ENCODE results near the gene ITM2A. TPM values are rescaled to one million over a fixed set of nuclear protein-coding genes. Genes with fewer than 3 reads are reported as not detected.

ITM2A gene
- 100 to 1,000 TPM in 1 of 2 experiments, 10 to 100 TPM in 1; 93.9 to 160 TPM for total RNA-seq

- CTCF ChIA-PET, result no interaction called here
- Mint-ChIP-seq H3K4me3 (peak within 1 kb of the TSS; percentile 100), H3K27ac (peak within 1 kb of the TSS; percentile 87), H3K36me3 (peaks cover 12% of the 10 kb centered on the region), H3K27me3 (no peaks in the 10 kb centered on the region), H3K9me3 (ENCODE audit: low read depth) (no peaks in the 10 kb centered on the region), H3K4me1 (peaks cover 31% of the 10 kb centered on the region)
- peak; percentile 80 for ATAC-seq
- peak; percentile 74 for DNase-seq
Observed at GRCh38 chrX:79366873-79367749, at the start of gene ITM2A. Gene ITM2A (minus strand): TSS chrX:79367334. CDS start chrX:79367215, 119 bp downstream.

DNA sequence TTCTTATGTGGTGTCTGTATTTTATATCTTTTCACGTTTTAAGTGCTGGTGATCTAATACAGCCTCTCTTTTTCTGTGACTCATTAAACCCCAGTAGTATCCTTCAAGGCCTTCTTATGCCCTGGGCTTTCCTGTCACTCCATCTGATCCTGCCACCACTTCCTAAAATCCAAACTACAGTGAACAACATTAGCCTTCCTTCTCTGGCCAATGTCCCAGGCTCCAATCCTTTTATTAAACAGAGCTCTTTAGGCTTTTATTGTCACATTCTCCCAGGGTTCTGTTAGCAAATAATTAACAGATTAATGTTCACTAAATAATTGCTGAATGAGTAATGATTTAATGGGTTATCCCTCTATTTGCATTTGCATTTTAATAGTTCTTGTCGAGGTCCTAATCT is 47.9 kb upstream of the ITM2A start:
- peaks cover 1% of the 10 kb centered on the region for H3K36me3 Mint-ChIP-seq
- no peak overlapping the region for H3K4me3 Mint-ChIP-seq
- H3K9me3 Mint-ChIP-seq (ENCODE audit: low read depth), result no peaks in the 10 kb centered on the region
- CTCF ChIA-PET, result no interaction called here
- H3K27ac Mint-ChIP-seq, result no peak overlapping the region
- no peaks in the 10 kb centered on the region for H3K27me3 Mint-ChIP-seq
- DNase-seq (no peak), ATAC-seq (no peak)
- H3K4me1 Mint-ChIP-seq, result peaks cover 2% of the 10 kb centered on the region

GRCh38 chrX:79413963-79414362 is 46.8 kb upstream of the ITM2A start:
- CTCF ChIA-PET, result interaction anchor here (0.9 to 1.0 kb wide), 2 partner anchors 48 to 379 kb away, joined by 3 to 4 read pairs; no protein-coding TSS in a partner anchor
- no peaks in the 10 kb centered on the region for H3K9me3 Mint-ChIP-seq (ENCODE audit: low read depth)
- H3K4me3 Mint-ChIP-seq, result no peak overlapping the region
- no peak for DNase-seq
- peaks cover 1% of the 10 kb centered on the region for H3K36me3 Mint-ChIP-seq
- ATAC-seq, result no peak
- H3K4me1 Mint-ChIP-seq, result peaks cover 4% of the 10 kb centered on the region
- H3K27me3 Mint-ChIP-seq, result no peaks in the 10 kb centered on the region
- no peak overlapping the region for H3K27ac Mint-ChIP-seq

DNA sequence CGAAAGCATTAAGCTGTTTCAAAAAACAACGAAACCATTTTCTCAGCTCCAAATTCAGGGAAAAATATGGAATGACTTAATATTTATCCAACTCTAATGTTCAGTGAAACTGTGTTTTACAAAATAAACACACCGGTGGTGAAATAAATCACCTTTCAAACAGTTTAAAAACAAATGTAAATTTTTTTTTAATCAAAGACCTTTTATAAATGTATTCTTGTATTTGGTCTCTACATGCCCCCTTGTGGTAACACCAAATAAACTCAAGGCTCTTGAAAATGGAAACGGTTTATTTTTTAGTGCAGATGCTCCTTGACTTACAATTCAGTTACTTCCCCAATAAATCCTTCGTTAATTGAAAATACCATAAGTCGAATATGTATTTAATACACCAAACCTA is 45.8 kb upstream of the ITM2A start:
- CTCF ChIA-PET, result interaction anchor here (0.7 to 1.0 kb wide), 2 partner anchors 20 to 378 kb away, joined by 3 read pairs; no protein-coding TSS in a partner anchor
- ATAC-seq, result no peak
- no peaks in the 10 kb centered on the region for H3K27me3 Mint-ChIP-seq
- H3K27ac Mint-ChIP-seq, result no peak overlapping the region
- no peaks in the 10 kb centered on the region for H3K36me3 Mint-ChIP-seq
- peak overlapping the region; percentile 36 for H3K4me3 Mint-ChIP-seq
- no peak for DNase-seq
- H3K9me3 Mint-ChIP-seq (ENCODE audit: low read depth), result no peaks in the 10 kb centered on the region
- H3K4me1 Mint-ChIP-seq, result peaks cover 12% of the 10 kb centered on the region

DNA sequence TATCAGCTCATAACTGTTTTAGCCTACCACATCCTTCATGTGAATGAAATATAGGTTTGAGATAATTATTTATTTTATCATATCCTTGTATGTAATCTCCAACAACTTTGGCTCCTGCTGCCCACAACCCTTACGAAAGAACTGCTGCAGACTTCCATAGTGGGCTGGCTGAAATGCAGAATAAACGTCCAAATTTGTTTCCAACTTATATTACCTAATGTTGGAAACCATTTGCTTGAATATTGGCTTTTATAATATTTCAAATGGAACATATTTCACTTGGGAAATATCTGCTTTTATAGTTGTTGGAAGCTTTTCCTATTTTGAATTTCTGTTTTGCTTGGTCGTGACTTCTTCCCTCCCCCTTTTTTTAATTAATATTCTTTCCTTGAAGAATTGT is 45.0 kb upstream of the ITM2A start:
- CTCF ChIA-PET, result interaction anchor here (0.7 kb wide), 1 partner anchor 19 kb away, joined by 3 read pairs; no protein-coding TSS in a partner anchor
- no peaks in the 10 kb centered on the region for H3K9me3 Mint-ChIP-seq (ENCODE audit: low read depth)
- DNase-seq, result no peak
- no peaks in the 10 kb centered on the region for H3K27me3 Mint-ChIP-seq
- peaks cover 18% of the 10 kb centered on the region for H3K4me1 Mint-ChIP-seq
- no peak for ATAC-seq
- H3K36me3 Mint-ChIP-seq, result no peaks in the 10 kb centered on the region
- H3K27ac Mint-ChIP-seq, result no peak overlapping the region
- H3K4me3 Mint-ChIP-seq, result no peak overlapping the region

DNA sequence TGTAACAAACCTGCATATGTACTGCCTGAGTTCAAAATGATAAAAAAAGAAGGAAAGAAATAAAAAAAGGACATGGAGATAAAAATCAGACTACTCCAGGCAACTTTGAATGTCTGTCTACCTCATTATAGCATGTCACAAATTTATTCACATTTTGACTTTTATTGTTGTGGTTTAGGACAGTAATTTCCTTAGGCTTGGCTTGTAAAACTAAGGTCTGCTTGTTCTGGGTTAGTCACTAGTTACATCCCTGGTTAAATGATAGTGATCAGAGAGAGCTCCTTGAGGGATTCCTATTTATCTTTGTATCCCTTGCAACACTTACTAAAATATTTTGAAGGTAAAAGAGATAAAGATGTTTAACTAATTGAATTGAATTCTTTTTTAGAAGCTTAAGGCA is 42.5 kb upstream of the ITM2A start:
- no peak for ATAC-seq

GRCh38 chrX:79408623-79409322 is 41.6 kb upstream of the ITM2A start:
- H3K4me3 Mint-ChIP-seq, result no peak overlapping the region

More for the DNA sequence above, 42.5 kb upstream of the ITM2A start:
- Mint-ChIP-seq H3K36me3 (peaks cover 4% of the 10 kb centered on the region), H3K27ac (no peak overlapping the region), H3K4me3 (no peak overlapping the region), H3K4me1 (peaks cover 18% of the 10 kb centered on the region), H3K27me3 (no peaks in the 10 kb centered on the region), H3K9me3 (ENCODE audit: low read depth) (no peaks in the 10 kb centered on the region)
- DNase-seq, result no peak
- CTCF ChIA-PET, result no interaction called here

GRCh38 chrX:79400623-79401022 is 33.5 kb upstream of the ITM2A start:
- Mint-ChIP-seq H3K4me3 (no peak overlapping the region), H3K9me3 (ENCODE audit: low read depth) (peaks cover 2% of the 10 kb centered on the region), H3K27me3 (no peaks in the 10 kb centered on the region), H3K36me3 (peaks cover 10% of the 10 kb centered on the region), H3K4me1 (peaks cover 3% of the 10 kb centered on the region), H3K27ac (no peak overlapping the region)
- ATAC-seq, result no peak
- CTCF ChIA-PET, result no interaction called here
- DNase-seq, result no peak

More at GRCh38 chrX:79408623-79409322, 41.6 kb upstream of the ITM2A start:
- CTCF ChIA-PET, result no interaction called here
- Mint-ChIP-seq H3K36me3 (peaks cover 4% of the 10 kb centered on the region), H3K9me3 (ENCODE audit: low read depth) (no peaks in the 10 kb centered on the region), H3K27ac (no peak overlapping the region), H3K4me1 (peaks cover 18% of the 10 kb centered on the region), H3K27me3 (no peaks in the 10 kb centered on the region)
- DNase-seq, result no peak
- no peak for ATAC-seq

DNA sequence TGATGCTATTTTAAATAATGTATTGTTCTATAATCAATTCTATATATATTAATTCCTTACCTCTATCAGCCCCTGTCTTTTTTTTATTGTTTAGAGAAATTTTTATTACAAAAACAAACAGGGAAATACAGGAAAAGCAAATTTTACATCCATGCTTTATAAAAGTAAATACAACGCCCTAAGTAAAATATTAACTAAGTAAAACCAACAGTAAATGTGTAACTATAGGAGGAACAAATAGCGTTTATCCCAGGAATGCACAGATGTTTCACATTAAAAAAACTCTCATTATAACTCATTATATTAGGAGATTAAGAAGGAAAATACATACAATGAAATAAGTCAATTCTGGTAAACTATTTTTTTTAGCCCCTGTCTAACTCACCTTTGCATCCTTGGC is 8.2 kb upstream of the ITM2A start:
- Mint-ChIP-seq H3K36me3 (peaks cover 11% of the 10 kb centered on the region), H3K4me3 (no peak overlapping the region)
- CTCF ChIA-PET, result no interaction called here

GRCh38 chrX:79371640-79372039 is 4.5 kb upstream of the ITM2A start:
- Mint-ChIP-seq H3K9me3 (ENCODE audit: low read depth) (peaks cover 3% of the 10 kb centered on the region), H3K27ac (no peak overlapping the region), H3K36me3 (peaks cover 9% of the 10 kb centered on the region), H3K4me3 (no peak overlapping the region), H3K27me3 (no peaks in the 10 kb centered on the region), H3K4me1 (peaks cover 21% of the 10 kb centered on the region)
- DNase-seq (no peak), ATAC-seq (no peak)
- CTCF ChIA-PET, result no interaction called here

More for the DNA sequence above, 8.2 kb upstream of the ITM2A start:
- H3K9me3 Mint-ChIP-seq (ENCODE audit: low read depth), result peaks cover 3% of the 10 kb centered on the region
- H3K27me3 Mint-ChIP-seq, result no peaks in the 10 kb centered on the region
- H3K4me1 Mint-ChIP-seq, result peaks cover 11% of the 10 kb centered on the region
- no peak overlapping the region for H3K27ac Mint-ChIP-seq
- DNase-seq (no peak), ATAC-seq (no peak)

DNA sequence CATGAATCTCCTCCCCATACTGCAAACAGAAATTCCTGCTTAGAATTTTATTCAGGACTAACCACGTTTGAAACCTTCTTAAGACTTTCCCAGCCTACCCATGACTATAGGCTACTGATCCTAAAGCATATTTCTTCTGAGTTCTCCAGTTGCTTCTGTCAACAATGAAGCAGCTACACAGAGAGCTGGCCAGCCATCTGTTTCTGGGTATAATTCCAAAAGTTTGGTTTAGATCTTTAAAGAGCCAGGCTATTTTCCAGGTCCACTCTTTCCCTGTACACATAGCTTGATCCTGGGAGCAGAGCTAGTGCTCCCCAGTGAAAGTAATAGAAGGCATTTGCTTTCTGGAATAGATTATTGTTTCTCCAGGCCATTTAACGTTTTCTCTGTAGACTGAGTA is 4.0 kb upstream of the ITM2A start:
- H3K27ac Mint-ChIP-seq, result no peak overlapping the region
- peaks cover 8% of the 10 kb centered on the region for H3K36me3 Mint-ChIP-seq
- no peaks in the 10 kb centered on the region for H3K27me3 Mint-ChIP-seq
- no peak overlapping the region for H3K4me3 Mint-ChIP-seq
- H3K9me3 Mint-ChIP-seq (ENCODE audit: low read depth), result peaks cover 3% of the 10 kb centered on the region
- ATAC-seq (no peak), DNase-seq (no peak)
- CTCF ChIA-PET, result no interaction called here
- H3K4me1 Mint-ChIP-seq, result peaks cover 21% of the 10 kb centered on the region

GRCh38 chrX:79369871-79370270 is 2.7 kb upstream of the ITM2A start:
- Mint-ChIP-seq H3K27ac (no peak overlapping the region), H3K9me3 (ENCODE audit: low read depth) (peaks cover 3% of the 10 kb centered on the region), H3K36me3 (peaks cover 12% of the 10 kb centered on the region), H3K27me3 (no peaks in the 10 kb centered on the region), H3K4me3 (no peak overlapping the region), H3K4me1 (peaks cover 21% of the 10 kb centered on the region)
- ATAC-seq (no peak), DNase-seq (no peak)
- CTCF ChIA-PET, result no interaction called here

GRCh38 chrX:79368441-79368840 is 1.3 kb upstream of the ITM2A start:
- Mint-ChIP-seq H3K27me3 (no peaks in the 10 kb centered on the region), H3K9me3 (ENCODE audit: low read depth) (peaks cover 3% of the 10 kb centered on the region), H3K36me3 (peaks cover 6% of the 10 kb centered on the region), H3K27ac (no peak overlapping the region), H3K4me1 (peaks cover 24% of the 10 kb centered on the region), H3K4me3 (no peak overlapping the region)
- no peak for ATAC-seq
- CTCF ChIA-PET, result no interaction called here
- DNase-seq, result no peak

DNA sequence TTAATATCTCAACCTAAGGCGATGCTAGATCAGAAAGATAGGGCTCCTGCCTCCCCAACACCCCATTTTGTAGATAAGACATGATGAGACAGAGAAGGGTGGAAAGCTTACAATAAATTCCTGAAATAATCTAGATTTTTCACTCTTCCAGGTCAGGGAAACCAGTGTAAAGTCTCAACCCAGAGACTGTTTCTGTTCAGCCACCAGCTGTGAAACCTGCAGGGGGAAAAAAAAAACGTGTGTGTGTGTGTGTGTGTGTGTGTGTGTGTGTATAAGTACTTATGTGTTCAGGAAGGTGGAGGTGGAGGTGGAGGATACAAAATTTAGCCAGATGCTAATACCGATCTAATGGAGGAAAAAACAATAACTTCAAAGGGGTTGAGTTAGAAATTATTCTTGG is 773 bp upstream of the ITM2A start:
- CTCF ChIA-PET, result no interaction called here
- no peak for ATAC-seq
- peak overlapping the region; percentile 100 for H3K4me3 Mint-ChIP-seq

More for the DNA sequence above, 773 bp upstream of the ITM2A start:
- Mint-ChIP-seq H3K4me1 (peaks cover 26% of the 10 kb centered on the region), H3K27ac (peak overlapping the region; percentile 87), H3K36me3 (peaks cover 6% of the 10 kb centered on the region), H3K9me3 (ENCODE audit: low read depth) (no peaks in the 10 kb centered on the region), H3K27me3 (no peaks in the 10 kb centered on the region)
- DNase-seq, result no peak

Measured in activated CD8-positive, alpha-beta memory T cell treated with anti-CD3 and anti-CD28 coated beads, Interleukin-2, amount 10 ng/mL, durations not matched to agents 7 days and 5 days (primary cell).